Gastroesophageal sphincter (tissue), 3 donors: ENCODE measurements around the gene ENOX1.

ENCODE experiments used
- POLR2A ChIP-seq, 2 donors: fragments of 450-650 bp; IDR thresholded peaks; one replicate each; pipeline ENCODE4 v1.6.1; 2017; ENCODE audit warnings: antibody characterized with exemption in 2 of 2, mild to moderate bottlenecking in 2 of 2, moderate library complexity in 1 of 2
- POLR2AphosphoS5 ChIP-seq: sonication (generic); formaldehyde crosslinking; IDR thresholded peaks from one replicate; pipeline ENCODE4 v1.6.1; 2017; ENCODE audit warnings: antibody characterized with exemption
- TF ChIP-seq, protein P1 (sequence below), 4 experiments: fragments of 200-600 bp in 2 of 4; fragments of 450-650 bp in 2 of 4; sonication (generic) in 1 of 4; IDR thresholded peaks; one replicate each; pipeline ENCODE4 v1.5.1; 2017 to 2019; ENCODE audit warnings: antibody characterized with exemption in 4 of 4, mild to moderate bottlenecking in 2 of 4, moderate library complexity in 2 of 4

DNA sequence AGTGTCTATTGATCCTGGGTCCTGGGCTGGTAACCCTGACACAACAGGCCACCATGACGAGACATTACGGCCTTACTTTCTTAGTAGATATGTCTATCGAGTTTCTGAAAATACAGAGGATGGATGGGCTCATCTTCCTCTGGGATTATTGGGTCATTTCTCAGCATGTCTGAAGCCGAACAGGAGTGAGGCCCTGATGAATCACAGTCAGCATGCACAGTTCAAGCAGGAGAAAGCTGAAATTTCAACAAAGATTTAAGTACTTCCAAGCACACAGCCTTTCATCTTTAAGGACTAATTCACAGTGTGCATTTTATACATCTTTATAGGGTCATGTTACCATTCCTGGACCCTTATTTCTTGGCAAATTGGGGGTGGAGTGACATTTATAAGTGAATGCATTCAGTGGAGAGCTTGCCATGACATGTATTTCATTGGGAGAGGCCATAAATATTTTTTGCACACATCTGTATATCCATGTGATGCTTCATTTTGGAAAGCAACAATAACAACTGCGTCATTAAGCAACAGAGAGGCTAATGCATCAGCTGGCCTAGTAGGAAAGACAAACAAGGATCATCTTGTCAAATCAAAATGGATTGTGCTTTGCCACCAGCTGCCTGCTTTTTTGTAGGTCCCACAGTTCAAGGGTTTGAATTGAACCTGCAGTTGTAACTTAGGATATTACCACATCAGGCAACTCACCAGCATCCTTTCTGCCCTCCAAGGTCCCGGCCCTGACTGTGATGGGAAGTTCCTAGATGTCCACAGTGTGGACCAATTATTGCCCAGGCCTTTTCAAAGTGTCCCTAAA, 619.9 kb downstream of the ENOX1 start:
- TF ChIP-seq, protein P1, sequence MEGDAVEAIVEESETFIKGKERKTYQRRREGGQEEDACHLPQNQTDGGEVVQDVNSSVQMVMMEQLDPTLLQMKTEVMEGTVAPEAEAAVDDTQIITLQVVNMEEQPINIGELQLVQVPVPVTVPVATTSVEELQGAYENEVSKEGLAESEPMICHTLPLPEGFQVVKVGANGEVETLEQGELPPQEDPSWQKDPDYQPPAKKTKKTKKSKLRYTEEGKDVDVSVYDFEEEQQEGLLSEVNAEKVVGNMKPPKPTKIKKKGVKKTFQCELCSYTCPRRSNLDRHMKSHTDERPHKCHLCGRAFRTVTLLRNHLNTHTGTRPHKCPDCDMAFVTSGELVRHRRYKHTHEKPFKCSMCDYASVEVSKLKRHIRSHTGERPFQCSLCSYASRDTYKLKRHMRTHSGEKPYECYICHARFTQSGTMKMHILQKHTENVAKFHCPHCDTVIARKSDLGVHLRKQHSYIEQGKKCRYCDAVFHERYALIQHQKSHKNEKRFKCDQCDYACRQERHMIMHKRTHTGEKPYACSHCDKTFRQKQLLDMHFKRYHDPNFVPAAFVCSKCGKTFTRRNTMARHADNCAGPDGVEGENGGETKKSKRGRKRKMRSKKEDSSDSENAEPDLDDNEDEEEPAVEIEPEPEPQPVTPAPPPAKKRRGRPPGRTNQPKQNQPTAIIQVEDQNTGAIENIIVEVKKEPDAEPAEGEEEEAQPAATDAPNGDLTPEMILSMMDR (IDR thresholded peaks at IDR 0.05): no peak
- TF ChIP-seq POLR2AphosphoS5 (no peak), POLR2A (IDR thresholded peaks at IDR 0.05) (no peak)
